Osteocyte (in vitro differentiated cells): Measurements from ENCODE around the gene STX3. TPM values are rescaled to one million over a fixed set of nuclear protein-coding genes. Genes with fewer than 3 reads are reported as not detected.
"Not testable (repeated sequence)": the region's sequence is repeated elsewhere in the genome, so short reads cannot be mapped to it uniquely, and the experiment has no call there.

Experiments
- DNase-seq: peaks from one replicate; pipeline ENCODE4 v3.0.0; 2021; ENCODE audit warnings: mixed read lengths; ENCODE audit not compliant: unreplicated experiment; ENCODE audit errors: extremely low spot score
- H3K27ac Mint-ChIP-seq: one replicate; pipeline ENCODE4 v1.8.0; 2021; ENCODE audit warnings: mild to moderate bottlenecking, mixed read lengths; ENCODE audit not compliant: unreplicated experiment
- H3K27me3 Mint-ChIP-seq: one replicate; pipeline ENCODE4 v1.8.0; 2021; ENCODE audit warnings: mixed read lengths; ENCODE audit not compliant: unreplicated experiment
- H3K36me3 Mint-ChIP-seq: one replicate; pipeline ENCODE4 v1.8.0; 2021; ENCODE audit warnings: mixed read lengths; ENCODE audit not compliant: unreplicated experiment
- H3K4me1 Mint-ChIP-seq: one replicate; pipeline ENCODE4 v1.8.0; 2021; ENCODE audit warnings: mixed read lengths; ENCODE audit not compliant: unreplicated experiment
- H3K4me3 Mint-ChIP-seq: one replicate; pipeline ENCODE4 v1.8.0; 2021; ENCODE audit warnings: mild to moderate bottlenecking, moderate library complexity, mixed read lengths; ENCODE audit not compliant: unreplicated experiment
- H3K9me3 Mint-ChIP-seq: one replicate; pipeline ENCODE4 v1.8.0; 2021; ENCODE audit warnings: mixed read lengths; ENCODE audit not compliant: unreplicated experiment
- total RNA-seq: library from RNA; stranded (reverse); gene quantifications from 2 replicates; pipeline ENCODE4 v1.2.1, GENCODE V29; 2021
- TF ChIP-seq, protein P1 (sequence below): fragments of 200-600 bp; sonication (generic); IDR thresholded peaks from 2 replicates; pipeline ENCODE4 v1.5.0; 2021; ENCODE audit warnings: antibody characterized with exemption, mild to moderate bottlenecking, moderate library complexity

Gene STX3
- total RNA-seq, 1 donor from 2014 or later = 17.8 TPM

DNA sequence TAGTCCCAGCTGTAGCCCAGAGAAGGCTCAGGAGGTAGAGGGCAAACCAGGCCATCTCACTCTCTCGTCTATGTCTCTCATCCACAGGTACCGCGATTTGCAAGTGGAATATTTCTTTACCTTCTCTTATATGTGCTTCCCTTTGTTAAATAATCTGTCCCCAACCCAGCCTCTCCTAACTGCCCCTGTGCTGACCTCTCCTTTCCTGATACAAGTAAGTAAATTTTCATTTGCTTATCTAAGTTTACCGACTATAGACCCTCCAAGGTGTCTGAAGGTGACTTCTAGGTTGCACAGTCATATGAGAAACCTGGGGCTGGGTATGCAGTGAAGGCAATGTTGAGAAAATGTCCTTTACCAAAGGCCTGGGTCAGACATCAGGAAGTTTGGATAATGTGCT lies 90.2 kb downstream of the STX3 start, which contains the start of gene CBLIF:
Gene CBLIF, minus strand, starts transcription at position 101 of the 400 bp plus-strand sequence. Its CDS starts 46 bp downstream, at position 55.
- no peak for DNase-seq
- TF ChIP-seq, protein P1, sequence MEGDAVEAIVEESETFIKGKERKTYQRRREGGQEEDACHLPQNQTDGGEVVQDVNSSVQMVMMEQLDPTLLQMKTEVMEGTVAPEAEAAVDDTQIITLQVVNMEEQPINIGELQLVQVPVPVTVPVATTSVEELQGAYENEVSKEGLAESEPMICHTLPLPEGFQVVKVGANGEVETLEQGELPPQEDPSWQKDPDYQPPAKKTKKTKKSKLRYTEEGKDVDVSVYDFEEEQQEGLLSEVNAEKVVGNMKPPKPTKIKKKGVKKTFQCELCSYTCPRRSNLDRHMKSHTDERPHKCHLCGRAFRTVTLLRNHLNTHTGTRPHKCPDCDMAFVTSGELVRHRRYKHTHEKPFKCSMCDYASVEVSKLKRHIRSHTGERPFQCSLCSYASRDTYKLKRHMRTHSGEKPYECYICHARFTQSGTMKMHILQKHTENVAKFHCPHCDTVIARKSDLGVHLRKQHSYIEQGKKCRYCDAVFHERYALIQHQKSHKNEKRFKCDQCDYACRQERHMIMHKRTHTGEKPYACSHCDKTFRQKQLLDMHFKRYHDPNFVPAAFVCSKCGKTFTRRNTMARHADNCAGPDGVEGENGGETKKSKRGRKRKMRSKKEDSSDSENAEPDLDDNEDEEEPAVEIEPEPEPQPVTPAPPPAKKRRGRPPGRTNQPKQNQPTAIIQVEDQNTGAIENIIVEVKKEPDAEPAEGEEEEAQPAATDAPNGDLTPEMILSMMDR = no peak
- H3K27me3 Mint-ChIP-seq = peaks cover 2% of the 10 kb centered on the region
- no peak within 1 kb of the TSS for H3K27ac Mint-ChIP-seq
- no peaks in the 10 kb centered on the region for H3K9me3 Mint-ChIP-seq
- no peak within 1 kb of the TSS for H3K4me3 Mint-ChIP-seq
- no peaks in the 10 kb centered on the region for H3K4me1 Mint-ChIP-seq
- H3K36me3 Mint-ChIP-seq = no peaks in the 10 kb centered on the region

DNA sequence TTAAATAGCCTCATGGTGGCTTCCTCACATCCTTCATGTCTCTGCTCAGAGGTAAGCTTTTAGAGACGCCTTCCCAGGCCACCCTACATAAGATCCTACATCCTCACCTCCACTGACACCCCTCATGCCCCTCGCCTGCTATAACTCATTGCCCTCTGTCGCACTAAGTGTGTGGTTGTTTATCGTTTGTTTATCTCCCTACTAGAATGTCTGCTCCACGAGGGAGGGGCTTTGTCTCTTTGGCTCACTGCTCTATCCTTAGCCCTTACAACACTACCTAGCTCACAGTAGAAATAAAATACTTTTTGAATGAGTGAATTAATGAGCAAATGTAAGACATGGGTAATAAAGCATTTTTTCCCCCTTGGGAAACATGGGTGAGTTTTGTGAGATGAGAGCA lies 91.4 kb downstream of the STX3 start:
- H3K9me3 Mint-ChIP-seq = no peaks in the 10 kb centered on the region

DNA sequence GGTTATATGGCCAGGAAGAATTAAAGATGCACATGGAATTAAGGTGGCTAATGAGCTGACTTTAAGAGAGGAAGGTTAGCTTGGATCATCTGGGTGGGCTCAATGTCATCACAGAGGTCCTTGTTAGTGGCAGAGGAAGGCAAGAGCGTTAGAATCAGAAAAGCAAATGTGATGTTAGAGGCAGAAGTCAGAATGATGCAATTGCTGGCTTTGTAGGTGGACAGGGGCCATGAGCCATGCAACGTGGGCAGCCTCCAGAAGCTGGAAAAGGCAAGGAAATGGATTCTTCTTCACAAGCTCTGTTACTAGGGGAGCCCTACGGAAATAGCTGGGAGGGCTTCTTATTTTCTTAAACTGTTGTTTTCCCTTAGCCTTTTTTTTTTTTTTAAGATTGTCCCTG lies 92.5 kb downstream of the STX3 start:
- no peak overlapping the region for H3K4me3 Mint-ChIP-seq
- no peaks in the 10 kb centered on the region for H3K4me1 Mint-ChIP-seq
- TF ChIP-seq, protein P1 = no peak
- H3K27me3 Mint-ChIP-seq = peaks cover 2% of the 10 kb centered on the region
- no peaks in the 10 kb centered on the region for H3K9me3 Mint-ChIP-seq
- H3K36me3 Mint-ChIP-seq = no peaks in the 10 kb centered on the region
- H3K27ac Mint-ChIP-seq = no peak overlapping the region
- no peak for DNase-seq

More for the DNA sequence above, 91.4 kb downstream of the STX3 start:
- DNase-seq = no peak
- Mint-ChIP-seq H3K4me1 (no peaks in the 10 kb centered on the region), H3K27me3 (peaks cover 2% of the 10 kb centered on the region), H3K4me3 (no peak overlapping the region), H3K36me3 (no peaks in the 10 kb centered on the region), H3K27ac (no peak overlapping the region)
- TF ChIP-seq, protein P1 = no peak

DNA sequence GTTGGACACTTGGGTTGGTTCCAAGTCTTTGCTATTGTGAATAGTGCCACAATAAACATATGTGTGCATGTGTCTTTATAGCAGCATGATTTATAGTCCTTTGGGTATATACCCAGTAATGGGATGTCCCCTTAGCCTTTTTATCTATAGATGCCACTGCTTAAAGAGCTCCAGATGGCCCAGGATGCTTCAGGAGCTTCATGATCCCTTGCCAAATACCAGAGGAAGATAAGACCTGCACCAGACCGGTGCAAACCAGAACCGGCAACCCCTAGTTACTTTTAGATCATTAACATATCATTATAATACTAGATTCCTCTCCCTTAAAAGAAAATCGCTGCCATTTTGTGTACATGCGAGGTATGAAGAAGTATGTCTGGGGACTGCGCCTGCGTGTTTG lies 93.3 kb downstream of the STX3 start:
- not testable (repeated sequence) for H3K36me3 Mint-ChIP-seq, DNase-seq, H3K27ac Mint-ChIP-seq, H3K4me3 Mint-ChIP-seq, H3K4me1 Mint-ChIP-seq, H3K9me3 Mint-ChIP-seq, H3K27me3 Mint-ChIP-seq

DNA sequence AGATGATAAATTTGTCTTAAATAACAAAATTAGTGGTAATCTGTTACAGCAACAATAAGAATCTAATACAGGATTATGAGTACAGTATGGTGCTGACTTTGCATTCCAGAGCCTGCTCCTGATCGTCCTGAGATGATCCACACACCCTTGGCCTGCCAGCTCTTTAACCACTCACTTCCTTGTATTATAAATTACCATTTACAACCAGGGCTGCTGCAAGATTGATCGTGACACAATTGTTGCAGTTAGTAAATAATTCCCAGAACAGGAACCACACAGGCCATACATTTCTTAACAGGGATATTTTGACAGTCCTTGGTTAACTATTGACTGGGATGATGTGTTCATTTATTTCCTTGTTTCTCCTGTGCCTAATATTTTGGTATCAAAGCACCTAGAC lies 94.0 kb downstream of the STX3 start:
- Mint-ChIP-seq H3K4me1 (no peaks in the 10 kb centered on the region), H3K4me3 (no peak overlapping the region), H3K27ac (no peak overlapping the region), H3K27me3 (peaks cover 2% of the 10 kb centered on the region), H3K9me3 (no peaks in the 10 kb centered on the region), H3K36me3 (no peaks in the 10 kb centered on the region)
- TF ChIP-seq, protein P1 = no peak
- DNase-seq = no peak

DNA sequence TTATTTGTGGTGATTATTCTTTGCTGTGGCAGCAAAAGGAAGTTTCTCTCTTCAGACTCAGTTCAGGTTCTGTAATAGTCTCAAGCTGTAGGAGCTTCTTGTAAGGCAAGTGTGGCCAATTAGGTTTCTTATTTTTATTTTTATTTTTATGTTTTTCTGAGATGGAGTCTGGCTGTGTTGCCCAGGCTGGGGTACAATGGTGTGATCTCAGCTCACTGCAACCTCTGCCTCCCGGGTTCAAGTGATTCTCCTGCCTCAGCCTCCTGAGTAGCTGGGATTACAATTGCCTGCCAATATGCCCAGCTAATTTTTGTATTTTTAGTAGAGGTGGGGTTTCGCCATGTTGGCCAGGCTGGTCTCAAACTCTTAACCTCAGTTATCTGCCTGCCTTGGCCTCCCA lies 94.4 kb downstream of the STX3 start:
- not testable (repeated sequence) for H3K36me3 Mint-ChIP-seq, H3K4me1 Mint-ChIP-seq, H3K27ac Mint-ChIP-seq, H3K9me3 Mint-ChIP-seq, H3K27me3 Mint-ChIP-seq, DNase-seq, H3K4me3 Mint-ChIP-seq

- not testable (repeated sequence) for H3K27me3 Mint-ChIP-seq, DNase-seq, H3K36me3 Mint-ChIP-seq, H3K27ac Mint-ChIP-seq, H3K4me3 Mint-ChIP-seq, H3K4me1 Mint-ChIP-seq, H3K9me3 Mint-ChIP-seq
Measured at GRCh38 chr11:59851416-59851815, 96.2 kb downstream of the STX3 start.
